SK-N-MC (cell line): Measurements from ENCODE around the gene FGF10.

Source experiments
- EZH2 ChIP-seq: fragments of 200-600 bp; sonication (generic); IDR thresholded peaks from one replicate; pipeline ENCODE4 v1.6.1; 2017; ENCODE audit warnings: antibody characterized with exemption
- POLR2AphosphoS5 ChIP-seq: IDR thresholded peaks from 2 replicates; pipeline ENCODE4 v1.6.1; 2012; ENCODE audit warnings: mild to moderate bottlenecking, low read depth, low read length, borderline replicate concordance

GRCh38 chr5:44265713-44266112, 123.5 kb downstream of the FGF10 start:
- TF ChIP-seq POLR2AphosphoS5 (no peak), EZH2 (no peak)
